Neural cell (in vitro differentiated cells): ENCODE results near the gene THRA. TPM values are rescaled to one million over a fixed set of nuclear protein-coding genes. Genes with fewer than 3 reads are reported as not detected.
"Not testable (repeated sequence)": the region's sequence is repeated elsewhere in the genome, so short reads cannot be mapped to it uniquely, and the experiment has no call there.

ENCODE experiments used
- H2AFZ ChIP-seq: fragments of 200-600, 300-800 bp; sonication (generic), shearing (Covaris generic); 2 replicates; pipeline ENCODE4 v1.6.0; 2014; ENCODE audit warnings: low read depth, mild to moderate bottlenecking, antibody characterized with exemption, low read length, moderate library complexity
- H3F3A ChIP-seq: fragments of 200-600 bp; shearing (Covaris generic); 2 replicates; pipeline ENCODE4 v1.6.1; 2016; ENCODE audit warnings: mild to moderate bottlenecking, moderate library complexity, mixed read lengths, antibody characterized with exemption, low read length; ENCODE audit not compliant: insufficient read depth, poor library complexity, severe bottlenecking
- H3K27ac ChIP-seq: fragments of 200-600, 300-800 bp; sonication (generic), shearing (Covaris generic); 2 replicates; pipeline ENCODE4 v1.5.1; 2014; ENCODE audit warnings: mild to moderate bottlenecking, low read length, moderate library complexity
- H3K27me3 ChIP-seq: fragments of 300-800, 200-600 bp; sonication (generic), shearing (Covaris generic); 2 replicates; pipeline ENCODE4 v1.6.0; 2014; ENCODE audit warnings: mild to moderate bottlenecking, low read depth, low read length, moderate library complexity; ENCODE audit not compliant: insufficient read depth
- H3K36me3 ChIP-seq: fragments of 300-800, 200-600 bp; sonication (generic), shearing (Covaris generic); 2 replicates; pipeline ENCODE4 v1.5.1; 2014; ENCODE audit warnings: mild to moderate bottlenecking, antibody characterized with exemption, low read length, moderate library complexity; ENCODE audit not compliant: insufficient read depth
- H3K4me2 ChIP-seq: fragments of 300-800, 200-600 bp; sonication (generic), shearing (Covaris generic); 2 replicates; pipeline ENCODE4 v1.6.0; 2014; ENCODE audit warnings: mild to moderate bottlenecking, low read length
- H3K4me3 ChIP-seq: fragments of 300-800, 200-600 bp; sonication (generic), shearing (Covaris generic); 2 replicates; pipeline ENCODE4 v1.5.1; 2014; ENCODE audit warnings: mild to moderate bottlenecking, low read length, moderate library complexity
- H3K79me2 ChIP-seq: fragments of 200-600 bp; shearing (Covaris generic); replicated peaks from 2 replicates; pipeline ENCODE4 v1.6.0; 2014; ENCODE audit warnings: mild to moderate bottlenecking, low read length, moderate library complexity; ENCODE audit not compliant: insufficient read depth
- H3K9ac ChIP-seq: fragments of 300-800, 200-600 bp; sonication (generic), shearing (Covaris generic); 2 replicates; pipeline ENCODE4 v1.6.1; 2016; ENCODE audit warnings: mild to moderate bottlenecking, low read length, mixed read lengths
- H3K9me2 ChIP-seq: fragments of 200-600 bp; shearing (Covaris generic); 2 replicates; pipeline ENCODE4 v1.6.1; 2016; ENCODE audit warnings: mild to moderate bottlenecking, low read length, mixed read lengths; ENCODE audit not compliant: insufficient read depth
- H3K9me3 ChIP-seq: fragments of 200-600, 300-800 bp; sonication (generic), shearing (Covaris generic); 2 replicates; pipeline ENCODE4 v1.6.1; 2016; ENCODE audit warnings: mild to moderate bottlenecking, mixed run types, low read length, moderate library complexity, mixed read lengths
- H4K20me1 ChIP-seq: fragments of 200-600 bp; shearing (Covaris generic); 2 replicates; pipeline ENCODE4 v1.6.1; 2016; ENCODE audit warnings: mild to moderate bottlenecking, mixed run types; ENCODE audit not compliant: insufficient read depth
- CTCF ChIP-seq: fragments of 450-650 bp; IDR thresholded peaks from 2 replicates; pipeline ENCODE4 v1.5.1; 2014; ENCODE audit warnings: antibody characterized with exemption, mild to moderate bottlenecking, moderate library complexity; ENCODE audit not compliant: poor library complexity, severe bottlenecking
- EP300 ChIP-seq: fragments of 450-650 bp; conservative IDR thresholded peaks from 2 replicates; pipeline ENCODE4 v1.6.1; 2014; ENCODE audit warnings: antibody characterized with exemption, mild to moderate bottlenecking, moderate library complexity; ENCODE audit not compliant: poor library complexity, severe bottlenecking
- EZH2 ChIP-seq: fragments of 200-600, 300-800 bp; shearing (Covaris generic), sonication (generic); IDR thresholded peaks from 2 replicates; pipeline ENCODE4 v1.6.1; 2014; ENCODE audit warnings: antibody characterized with exemption, low read length, borderline replicate concordance, mild to moderate bottlenecking; ENCODE audit not compliant: insufficient read depth, poor library complexity, severe bottlenecking
- MXI1 ChIP-seq: fragments of 450-650 bp; conservative IDR thresholded peaks from 2 replicates; pipeline ENCODE4 v1.6.1; 2014; ENCODE audit warnings: antibody characterized with exemption, mild to moderate bottlenecking; ENCODE audit not compliant: poor library complexity, severe bottlenecking
- POLR2AphosphoS5 ChIP-seq: IDR thresholded peaks from 2 replicates; pipeline ENCODE4 v1.6.1; 2012
- RAD21 ChIP-seq: fragments of 450-650 bp; conservative IDR thresholded peaks from 2 replicates; pipeline ENCODE4 v1.6.1; 2014; ENCODE audit warnings: antibody characterized with exemption, mild to moderate bottlenecking, moderate library complexity
- REST ChIP-seq: IDR thresholded peaks from 2 replicates; pipeline ENCODE4 v1.6.1; 2012; ENCODE audit warnings: borderline replicate concordance
- SMC3 ChIP-seq: fragments of 450-650 bp; conservative IDR thresholded peaks from 2 replicates; pipeline ENCODE4 v1.6.1; 2014; ENCODE audit warnings: antibody characterized with exemption, mild to moderate bottlenecking, moderate library complexity; ENCODE audit not compliant: poor library complexity
- TAF1 ChIP-seq: IDR thresholded peaks from 2 replicates; pipeline ENCODE4 v1.6.1; 2012; ENCODE audit warnings: low read depth
- polyA plus RNA-seq: library from polyadenylated mRNA; depleted of rRNA; stranded (reverse); fragments of >200 nt; gene quantifications from 2 replicates; pipeline ENCODE4 v1.2.3, GENCODE V29; 2014

THRA gene
- polyA plus RNA-seq, 1 donor from 2014 or later = 97.2 TPM

- H3K4me2 ChIP-seq = no peak overlapping the region
- no peaks in the 10 kb centered on the region for H3K27me3 ChIP-seq
- no peak overlapping the region for H2AFZ ChIP-seq
- peak overlapping the region; percentile 7 for H3K9ac ChIP-seq
- peaks cover 11% of the 10 kb centered on the region for H3K36me3 ChIP-seq
- H3F3A ChIP-seq = no peaks in the 10 kb centered on the region
- H4K20me1 ChIP-seq = no peaks in the 10 kb centered on the region
- H3K4me3 ChIP-seq = no peak overlapping the region
- peaks cover 9% of the 10 kb centered on the region for H3K79me2 ChIP-seq
- H3K9me3 ChIP-seq = no peaks in the 10 kb centered on the region
- TF ChIP-seq EZH2 = no peak
- TF ChIP-seq EP300 = no peak
- TF ChIP-seq MXI1 = no peak
- TF ChIP-seq REST = no peak
- TF ChIP-seq POLR2AphosphoS5 = no peak
- no peak for TF ChIP-seq SMC3
- TF ChIP-seq CTCF = no peak
- no peak for TF ChIP-seq RAD21
- no peak for TF ChIP-seq TAF1
- H3K9me2 ChIP-seq = no peaks in the 10 kb centered on the region
- H3K27ac ChIP-seq = peak overlapping the region; percentile 42
Observed at GRCh38 chr17:40135817-40136216, 73.1 kb downstream of the THRA start.

GRCh38 chr17:40139566-40140058, 76.8 kb downstream of the THRA start:
- Histone ChIP-seq H3K27me3 (no peaks in the 10 kb centered on the region), H3K4me2 (peak overlapping the region; percentile 93), H3K9me2 (no peaks in the 10 kb centered on the region), H3F3A (no peaks in the 10 kb centered on the region), H3K79me2 (peaks cover 18% of the 10 kb centered on the region), H3K9me3 (no peaks in the 10 kb centered on the region), H3K4me3 (peak overlapping the region; percentile 78), H3K36me3 (peaks cover 2% of the 10 kb centered on the region), H4K20me1 (no peaks in the 10 kb centered on the region), H2AFZ (peak overlapping the region; percentile 78), H3K27ac (peak overlapping the region; percentile 100), H3K9ac (peak overlapping the region; percentile 98)
- TF ChIP-seq POLR2AphosphoS5 (no peak), MXI1 (no peak), REST (peak; percentile 80), EZH2 (no peak), SMC3 (no peak), TAF1 (no peak), EP300 (no peak), CTCF (no peak), RAD21 (peak; percentile 28)

GRCh38 chr17:40143166-40143565, 80.4 kb downstream of the THRA start:
- not testable (repeated sequence) for H3K27ac ChIP-seq, H3F3A ChIP-seq, H3K9ac ChIP-seq, H3K4me3 ChIP-seq, H4K20me1 ChIP-seq, H2AFZ ChIP-seq, H3K27me3 ChIP-seq, H3K9me3 ChIP-seq, H3K4me2 ChIP-seq, H3K9me2 ChIP-seq, H3K36me3 ChIP-seq
- peaks cover 33% of the 10 kb centered on the region for H3K79me2 ChIP-seq
